NB4 (cell line): ENCODE measurements around the gene CAMK2D.

ENCODE experiments used
- CTCF ChIP-seq: IDR thresholded peaks from one replicate; pipeline ENCODE4 v1.5.1; 2012; ENCODE audit warnings: low read depth, low read length
- POLR2A ChIP-seq: IDR thresholded peaks from 2 replicates; pipeline ENCODE4 v1.6.1; 2011; ENCODE audit warnings: mild to moderate bottlenecking; ENCODE audit not compliant: insufficient read length; ENCODE audit errors: extremely low read depth

DNA sequence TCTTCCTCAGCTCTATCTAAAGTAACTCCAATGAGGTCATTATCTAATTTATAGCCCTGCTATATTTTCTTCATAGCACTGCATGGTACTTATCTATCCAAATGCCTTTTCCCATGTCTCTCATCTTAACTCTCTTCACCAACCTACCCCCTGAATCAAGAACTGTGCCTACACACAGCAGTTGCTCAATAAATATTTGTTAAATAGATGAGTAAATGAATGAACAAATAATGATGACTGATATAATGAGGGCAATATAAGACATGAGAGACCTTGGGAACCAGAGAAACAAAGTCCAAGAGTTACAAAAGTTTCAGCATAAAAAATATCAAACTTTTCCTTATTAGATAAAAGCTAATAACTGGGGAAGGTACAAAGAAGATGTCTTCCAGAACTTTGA, 19.6 kb downstream of the CAMK2D start:
- no peak for TF ChIP-seq POLR2A
- TF ChIP-seq CTCF, result no peak
